Esophagus squamous epithelium (tissue), 5 donors: ENCODE measurements around the gene SCRT2. TPM values are rescaled to one million over a fixed set of nuclear protein-coding genes. Genes with fewer than 3 reads are reported as not detected.
"Not testable (repeated sequence)": the region's sequence is repeated elsewhere in the genome, so short reads cannot be mapped to it uniquely, and the experiment has no call there.

ENCODE experiments used
- DNase-seq: peaks from one replicate; lab custom pipeline; 2025; lab: John Stamatoyannopoulos, UW
- H3K27ac ChIP-seq, 4 donors: fragments of 200-600 bp; sonication (generic); one replicate each; pipeline ENCODE4 v1.5.1; 2016 to 2019; ENCODE audit warnings: mild to moderate bottlenecking in 1 of 4
- H3K27me3 ChIP-seq, 4 donors: fragments of 200-600 bp; sonication (generic); 1 replicate in 3 of 4; 2 replicates in 1 of 4; pipeline versions ENCODE4 v1.5.1 to v1.6.0; 2017 to 2021; ENCODE audit warnings: antibody characterized with exemption in 1 of 4
- H3K36me3 ChIP-seq, 3 donors: fragments of 200-600 bp; sonication (generic); one replicate each; pipeline ENCODE4 v1.5.1; 2016 to 2019
- H3K4me1 ChIP-seq, 3 donors: fragments of 200-600 bp; sonication (generic); one replicate each; pipeline ENCODE4 v1.5.1; 2017 to 2019
- H3K4me3 ChIP-seq, 4 donors: fragments of 200-600 bp; sonication (generic); 1 replicate in 3 of 4; 2 replicates in 1 of 4; pipeline ENCODE4 v1.5.1; 2016 to 2019; ENCODE audit warnings: mild to moderate bottlenecking in 2 of 4, moderate library complexity in 1 of 4
- H3K9me3 ChIP-seq, 3 donors: fragments of 200-600 bp; sonication (generic); one replicate each; pipeline ENCODE4 v1.5.1; 2016 to 2019
- POLR2A ChIP-seq, 4 donors: fragments of 450-650 bp; IDR thresholded peaks; one replicate each; pipeline ENCODE4 v1.6.1; 2017; ENCODE audit warnings: antibody characterized with exemption in 4 of 4, mild to moderate bottlenecking in 4 of 4, moderate library complexity in 3 of 4
- WGBS, 2 donors: methylation state at CpG; one replicate each; pipeline ENCODE4 v1.1.5; 2018; 5-methylcytosine and 5-hydroxymethylcytosine counted together
- intact Hi-C: fragments of 100-400 bp; cut with DNase I; formaldehyde crosslinking; loops from one replicate; pipeline ENCODE4 v1.15.0; 2022
- total RNA-seq, 4 donors: library from RNA; depleted of rRNA; stranded (reverse); fragments of >200 nt; gene quantifications; one replicate each; pipeline ENCODE4 v1.1.0, GENCODE V29; 2016
- TF ChIP-seq, protein P1 (sequence below), 6 experiments: fragments of 450-650 bp in 4 of 6; fragments of 200-600 bp in 2 of 6; sonication (generic) in 2 of 6; IDR thresholded peaks; one replicate each; pipeline ENCODE4 v1.5.1; 2016 to 2019; ENCODE audit warnings: antibody characterized with exemption in 6 of 6, mild to moderate bottlenecking in 4 of 6, moderate library complexity in 4 of 6
- donor health status: DM: yes; HTN: yes; CAD: no.

SCRT2 gene
- not detected for total RNA-seq

DNA sequence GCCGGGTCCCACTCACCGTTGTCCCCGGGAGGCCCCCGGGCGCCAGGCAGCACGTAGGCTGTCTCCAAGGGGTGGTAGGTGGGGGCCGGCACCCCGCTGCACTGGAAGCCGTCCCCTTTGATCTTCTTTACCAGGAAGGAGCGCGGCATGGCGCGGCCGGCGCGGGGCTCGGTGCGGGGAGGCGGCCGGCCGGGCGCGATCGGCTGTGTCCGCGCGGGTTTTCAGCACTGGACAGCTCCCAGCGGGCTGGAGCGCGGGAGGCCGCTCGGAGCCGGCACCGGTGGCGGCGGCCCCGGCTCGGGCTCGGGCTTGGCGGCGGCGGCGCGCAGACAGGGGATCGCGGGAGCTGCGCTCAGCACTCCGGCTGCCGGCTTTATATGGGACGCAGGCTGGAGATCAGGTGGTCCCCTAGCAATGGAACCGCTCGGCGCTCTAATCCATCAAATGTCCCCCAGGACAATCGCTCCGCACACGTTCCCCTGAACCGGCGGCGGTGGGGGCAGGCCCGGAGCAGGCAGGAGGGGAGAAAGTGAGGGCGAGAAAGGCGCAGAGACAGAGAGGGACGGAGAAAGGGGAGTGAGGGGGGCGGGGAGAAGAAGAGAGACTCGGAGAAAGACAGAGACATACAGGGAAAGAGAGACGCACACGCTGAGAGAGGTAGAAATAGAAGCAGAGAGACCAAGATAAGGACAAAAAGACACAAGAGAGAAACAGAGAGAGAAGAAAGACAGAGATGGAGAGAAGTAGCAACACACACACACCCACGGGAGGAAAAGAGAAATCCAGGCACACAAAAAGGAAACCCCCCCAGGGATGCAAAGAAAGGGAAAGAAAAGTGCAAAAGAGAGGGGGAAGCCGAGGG lies at the start of gene SCRT2:
SCRT2 (minus strand) TSS at position 350 of the 862 bp plus-strand sequence; CDS start at position 149, 201 bp downstream.
- WGBS, 2 donors, result 1 to 4% methylated on average over 8 to 20 of the region's 69 CpGs
- Histone ChIP-seq H3K4me1 (peaks cover 8 to 22% (median 8%) of the 10 kb centered on the region in 3 donors), H3K27ac (no peak within 1 kb of the TSS), H3K36me3 (no peaks in the 10 kb centered on the region), H3K4me3 (peak within 1 kb of the TSS in 1 of 4 donors; percentile 36), H3K27me3 (peaks cover 7 to 99% (median 14%) of the 10 kb centered on the region in 4 donors), H3K9me3 (no peaks in the 10 kb centered on the region)
- intact Hi-C loops, result loop anchor here (10.0 kb wide), 1 partner anchor 49 kb away; no protein-coding TSS in a partner anchor
- DNase-seq, result no peak
- no peak for TF ChIP-seq POLR2A (IDR thresholded peaks at IDR 0.05)
- TF ChIP-seq, protein P1, sequence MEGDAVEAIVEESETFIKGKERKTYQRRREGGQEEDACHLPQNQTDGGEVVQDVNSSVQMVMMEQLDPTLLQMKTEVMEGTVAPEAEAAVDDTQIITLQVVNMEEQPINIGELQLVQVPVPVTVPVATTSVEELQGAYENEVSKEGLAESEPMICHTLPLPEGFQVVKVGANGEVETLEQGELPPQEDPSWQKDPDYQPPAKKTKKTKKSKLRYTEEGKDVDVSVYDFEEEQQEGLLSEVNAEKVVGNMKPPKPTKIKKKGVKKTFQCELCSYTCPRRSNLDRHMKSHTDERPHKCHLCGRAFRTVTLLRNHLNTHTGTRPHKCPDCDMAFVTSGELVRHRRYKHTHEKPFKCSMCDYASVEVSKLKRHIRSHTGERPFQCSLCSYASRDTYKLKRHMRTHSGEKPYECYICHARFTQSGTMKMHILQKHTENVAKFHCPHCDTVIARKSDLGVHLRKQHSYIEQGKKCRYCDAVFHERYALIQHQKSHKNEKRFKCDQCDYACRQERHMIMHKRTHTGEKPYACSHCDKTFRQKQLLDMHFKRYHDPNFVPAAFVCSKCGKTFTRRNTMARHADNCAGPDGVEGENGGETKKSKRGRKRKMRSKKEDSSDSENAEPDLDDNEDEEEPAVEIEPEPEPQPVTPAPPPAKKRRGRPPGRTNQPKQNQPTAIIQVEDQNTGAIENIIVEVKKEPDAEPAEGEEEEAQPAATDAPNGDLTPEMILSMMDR (IDR thresholded peaks at IDR 0.05), result peak in 1 of 6 experiments; percentile 2

DNA sequence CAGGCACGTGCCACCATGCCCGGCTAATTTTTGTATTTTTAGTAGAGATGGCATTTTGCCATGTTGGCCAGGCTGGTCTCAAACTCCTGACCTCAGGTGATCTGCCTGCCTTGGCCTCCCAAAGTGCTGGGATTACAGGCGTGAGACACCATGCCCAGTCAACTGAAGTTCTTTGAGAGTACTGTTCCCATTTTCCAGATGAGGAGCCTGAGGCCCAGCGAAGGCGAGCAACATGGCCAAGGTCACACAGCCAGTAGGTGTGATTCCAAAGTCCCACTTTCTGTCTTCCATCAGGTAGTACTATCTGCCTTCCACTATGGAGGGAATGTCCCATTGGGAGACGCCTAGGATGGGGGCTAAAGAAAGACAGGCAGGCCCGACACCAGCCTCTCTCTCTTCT lies 49.2 kb upstream of the SCRT2 start:
- 71 to 77% methylated on average over 6 to 7 of the region's 7 CpGs for WGBS, 2 donors
- H3K36me3 ChIP-seq, H3K4me3 ChIP-seq, H3K9me3 ChIP-seq, H3K27ac ChIP-seq, DNase-seq: not testable (repeated sequence)
- peaks cover 0 to 12% (median 10%) of the 10 kb centered on the region in 3 donors for H3K4me1 ChIP-seq
- intact Hi-C loops, result loop anchor here (10.0 kb wide), 1 partner anchor 50 kb away; the partner anchor contains the start of gene SCRT2
- H3K27me3 ChIP-seq, result peaks cover 0 to 100% (median 3%) of the 10 kb centered on the region in 4 donors

DNA sequence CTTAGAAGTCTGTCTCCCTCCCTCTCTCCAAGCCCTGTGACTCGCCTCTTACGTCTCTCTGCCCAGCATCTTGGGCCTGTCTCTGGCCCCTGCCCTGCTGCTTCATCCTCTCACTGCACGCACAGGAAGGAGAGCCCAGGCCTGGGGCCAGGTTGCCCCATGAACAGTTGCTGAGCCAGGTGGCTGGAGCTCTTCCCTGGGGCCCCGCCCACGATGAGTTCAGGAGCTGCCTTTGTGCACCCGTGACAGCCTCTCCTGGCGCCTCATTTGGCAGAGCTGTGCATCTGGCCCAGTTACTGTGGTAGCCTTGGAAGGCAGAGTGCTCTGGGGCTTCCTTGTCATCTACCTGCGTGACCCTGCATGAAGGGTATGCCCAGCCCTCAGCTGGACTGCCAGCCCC lies 48.2 kb upstream of the SCRT2 start:
- WGBS, 2 donors, result 24 to 68% methylated on average over 3 to 4 of the region's 8 CpGs
- Histone ChIP-seq H3K36me3 (no peaks in the 10 kb centered on the region), H3K27me3 (peaks cover 0 to 100% (median 2%) of the 10 kb centered on the region in 4 donors), H3K4me1 (peaks cover 0 to 11% (median 10%) of the 10 kb centered on the region in 3 donors), H3K4me3 (no peak overlapping the region), H3K9me3 (no peaks in the 10 kb centered on the region), H3K27ac (no peak overlapping the region)
- TF ChIP-seq, protein P1 (IDR thresholded peaks at IDR 0.05), result no peak
- TF ChIP-seq POLR2A (IDR thresholded peaks at IDR 0.05), result no peak
- DNase-seq, result no peak
- intact Hi-C loops, result loop anchor here (10.0 kb wide), 1 partner anchor 49 kb away; the partner anchor contains the start of gene SCRT2

DNA sequence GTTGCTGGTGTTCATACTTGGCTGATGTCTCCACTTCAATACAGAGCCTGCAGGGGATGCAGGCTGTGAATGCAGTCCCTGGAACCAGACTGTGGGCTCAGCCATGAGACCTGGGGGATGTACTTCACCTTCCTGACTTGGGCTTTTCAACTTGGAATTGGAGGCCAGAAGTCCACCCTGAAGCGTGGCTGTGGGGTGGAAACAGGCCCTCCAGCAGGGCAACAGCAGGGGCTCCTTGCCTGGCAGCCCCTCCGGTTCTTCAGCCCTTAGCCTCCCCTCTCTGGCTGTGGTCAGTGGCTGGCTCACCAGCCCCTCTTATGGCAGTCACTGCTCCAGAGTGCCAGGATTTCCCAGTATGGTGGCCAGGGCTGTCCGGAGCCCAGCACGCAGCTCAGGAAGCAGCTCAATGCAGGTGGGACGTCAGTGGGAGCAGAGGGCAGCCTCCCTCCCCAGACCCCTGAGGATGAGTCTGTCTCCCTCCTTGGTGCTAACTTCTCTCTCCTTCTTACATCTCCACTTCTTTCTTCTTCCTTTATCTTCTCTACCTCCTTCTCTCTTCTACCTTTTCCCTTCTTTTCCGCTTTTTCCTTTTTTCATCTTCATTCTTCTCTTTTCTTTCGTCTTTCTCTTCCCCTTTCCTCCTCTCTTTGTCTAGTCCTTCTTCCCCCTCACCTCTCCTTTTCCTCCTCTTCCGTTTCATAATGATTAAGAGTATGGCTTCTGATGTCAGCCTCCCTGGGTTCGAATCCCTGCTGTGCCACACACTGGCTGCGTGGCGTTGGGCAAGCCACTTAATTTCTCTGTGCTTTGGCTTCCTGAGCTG lies 47.4 kb upstream of the SCRT2 start:
- TF ChIP-seq POLR2A (IDR thresholded peaks at IDR 0.05), result no peak
- TF ChIP-seq, protein P1 (IDR thresholded peaks at IDR 0.05), result no peak
- H3K9me3 ChIP-seq, result no peaks in the 10 kb centered on the region
- intact Hi-C loops, result loop anchor here (10.0 kb wide), 1 partner anchor 48 kb away; the partner anchor contains the start of gene SCRT2

DNA sequence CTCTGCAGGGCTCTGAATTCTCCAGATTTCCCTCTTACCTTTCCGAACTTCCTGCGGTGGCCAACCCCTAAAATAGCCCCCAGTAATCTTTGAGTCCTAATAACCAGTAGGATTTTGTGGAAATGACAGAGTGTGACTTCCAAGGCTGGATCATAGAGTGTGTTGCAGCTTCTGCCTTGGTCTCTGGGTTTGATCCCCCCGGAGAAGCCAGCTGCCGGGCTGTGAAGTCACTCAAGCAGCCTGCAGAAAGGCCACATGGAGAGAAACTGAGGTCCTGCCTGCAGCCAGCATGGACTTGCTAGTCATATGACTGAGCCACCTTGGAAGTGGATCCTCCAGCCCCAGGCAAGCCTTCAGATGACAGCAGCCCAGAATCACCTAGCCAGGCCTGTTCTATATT lies 46.3 kb upstream of the SCRT2 start:
- intact Hi-C loops, result loop anchor here (10.0 kb wide), 1 partner anchor 47 kb away; the partner anchor contains the start of gene SCRT2
- TF ChIP-seq, protein P1 (IDR thresholded peaks at IDR 0.05), result no peak
- TF ChIP-seq POLR2A (IDR thresholded peaks at IDR 0.05), result no peak
- Histone ChIP-seq H3K27ac (no peak overlapping the region), H3K36me3 (no peaks in the 10 kb centered on the region), H3K9me3 (no peaks in the 10 kb centered on the region), H3K4me1 (no peaks in the 10 kb centered on the region), H3K27me3 (peaks cover 0 to 94% (median 0%) of the 10 kb centered on the region in 4 donors), H3K4me3 (no peak overlapping the region)
- DNase-seq, result no peak
- 78 to 93% methylated on average over 3 to 4 of the region's 4 CpGs for WGBS, 2 donors

More for the DNA sequence above, 47.4 kb upstream of the SCRT2 start:
- Histone ChIP-seq H3K27me3 (peaks cover 0 to 100% (median 0%) of the 10 kb centered on the region in 4 donors), H3K4me1 (peaks cover 0 to 4% (median 3%) of the 10 kb centered on the region in 3 donors), H3K27ac (no peak overlapping the region), H3K36me3 (no peaks in the 10 kb centered on the region), H3K4me3 (no peak overlapping the region)
- no peak for DNase-seq
- WGBS, 2 donors, result 78 to 85% methylated on average over 8 to 10 of the region's 11 CpGs
